OCI-LY1 (cell line): Measurements from ENCODE around the gene EEF1AKMT2.

ENCODE experiments used
- H2AFZ ChIP-seq: fragments of 200-600 bp; sonication (generic), shearing (Covaris generic); 2 replicates; pipeline ENCODE4 v1.6.0; 2014; ENCODE audit warnings: antibody characterized with exemption, mild to moderate bottlenecking, low read length
- H3F3A ChIP-seq: fragments of 200-600 bp; sonication (generic), shearing (Covaris generic); 2 replicates; pipeline ENCODE4 v1.6.0; 2014; ENCODE audit warnings: mild to moderate bottlenecking, antibody characterized with exemption, low read length, moderate library complexity; ENCODE audit not compliant: insufficient read depth
- H3K27ac ChIP-seq: fragments of 200-600 bp; sonication (generic); 2 replicates; pipeline ENCODE4 v1.5.1; 2014; ENCODE audit warnings: low read length, mixed run types, mild to moderate bottlenecking, low read depth; ENCODE audit not compliant: poor library complexity, severe bottlenecking
- H3K27me3 ChIP-seq: fragments of 200-600 bp; sonication (generic); 2 replicates; pipeline ENCODE4 v1.6.0; 2014; ENCODE audit warnings: antibody characterized with exemption, mild to moderate bottlenecking, low read length, moderate library complexity; ENCODE audit not compliant: insufficient read depth
- H3K36me3 ChIP-seq: fragments of 200-600 bp; sonication (generic); 2 replicates; pipeline ENCODE4 v1.6.1; 2014; ENCODE audit warnings: mild to moderate bottlenecking, antibody characterized with exemption, low read length, moderate library complexity, mixed read lengths; ENCODE audit not compliant: insufficient read depth
- H3K4me1 ChIP-seq: fragments of 200-600 bp; sonication (generic); 2 replicates; pipeline ENCODE4 v1.5.1; 2014; ENCODE audit warnings: mild to moderate bottlenecking, low read length, moderate library complexity; ENCODE audit not compliant: insufficient read depth, severe bottlenecking
- H3K4me2 ChIP-seq: fragments of 200-600 bp; sonication (generic), shearing (Covaris generic); 2 replicates; pipeline ENCODE4 v1.6.1; 2014; ENCODE audit warnings: low read length
- H3K4me3 ChIP-seq: fragments of 200-600 bp; sonication (generic); 2 replicates; pipeline ENCODE4 v1.5.1; 2014; ENCODE audit warnings: low read length, low read depth, mild to moderate bottlenecking, mixed read lengths; ENCODE audit not compliant: poor library complexity, severe bottlenecking
- H3K79me2 ChIP-seq: fragments of 200-600 bp; shearing (Covaris generic); 2 replicates; pipeline ENCODE4 v1.6.1; 2016; ENCODE audit warnings: mixed run types, low read length, mixed read lengths; ENCODE audit not compliant: insufficient read depth
- H3K9ac ChIP-seq: fragments of 200-600 bp; sonication (generic), shearing (Covaris generic); 2 replicates; pipeline ENCODE4 v1.6.1; 2014; ENCODE audit warnings: mild to moderate bottlenecking, low read length, mixed read lengths
- H3K9me2 ChIP-seq: fragments of 200-600 bp; sonication (generic), shearing (Covaris generic); 2 replicates; pipeline ENCODE4 v1.6.1; 2014; ENCODE audit warnings: low read depth, mild to moderate bottlenecking, low read length, mixed read lengths
- H3K9me3 ChIP-seq: fragments of 200-600 bp; shearing (Covaris generic); 2 replicates; pipeline ENCODE4 v1.6.1; 2014; ENCODE audit warnings: low read length, mixed read lengths
- H4K20me1 ChIP-seq: fragments of 200-600 bp; sonication (generic), shearing (Covaris generic); 2 replicates; pipeline ENCODE4 v1.6.0; 2016; ENCODE audit warnings: mild to moderate bottlenecking, low read length; ENCODE audit not compliant: insufficient read depth
- CTCF ChIP-seq: fragments of 200-600 bp; sonication (generic), shearing (Covaris generic); IDR thresholded peaks from 2 replicates; pipeline ENCODE4 v1.5.1; 2017; ENCODE audit warnings: mild to moderate bottlenecking, antibody characterized with exemption, low read length, moderate library complexity, mixed read lengths
- EZH2 ChIP-seq: fragments of 200-600 bp; sonication (generic), shearing (Covaris generic); IDR thresholded peaks from 2 replicates; pipeline ENCODE4 v1.8.0; 2017; ENCODE audit warnings: borderline replicate concordance, mixed run types, mild to moderate bottlenecking, antibody characterized with exemption, low read length, moderate library complexity, mixed read lengths

The EEF1AKMT2 gene

DNA sequence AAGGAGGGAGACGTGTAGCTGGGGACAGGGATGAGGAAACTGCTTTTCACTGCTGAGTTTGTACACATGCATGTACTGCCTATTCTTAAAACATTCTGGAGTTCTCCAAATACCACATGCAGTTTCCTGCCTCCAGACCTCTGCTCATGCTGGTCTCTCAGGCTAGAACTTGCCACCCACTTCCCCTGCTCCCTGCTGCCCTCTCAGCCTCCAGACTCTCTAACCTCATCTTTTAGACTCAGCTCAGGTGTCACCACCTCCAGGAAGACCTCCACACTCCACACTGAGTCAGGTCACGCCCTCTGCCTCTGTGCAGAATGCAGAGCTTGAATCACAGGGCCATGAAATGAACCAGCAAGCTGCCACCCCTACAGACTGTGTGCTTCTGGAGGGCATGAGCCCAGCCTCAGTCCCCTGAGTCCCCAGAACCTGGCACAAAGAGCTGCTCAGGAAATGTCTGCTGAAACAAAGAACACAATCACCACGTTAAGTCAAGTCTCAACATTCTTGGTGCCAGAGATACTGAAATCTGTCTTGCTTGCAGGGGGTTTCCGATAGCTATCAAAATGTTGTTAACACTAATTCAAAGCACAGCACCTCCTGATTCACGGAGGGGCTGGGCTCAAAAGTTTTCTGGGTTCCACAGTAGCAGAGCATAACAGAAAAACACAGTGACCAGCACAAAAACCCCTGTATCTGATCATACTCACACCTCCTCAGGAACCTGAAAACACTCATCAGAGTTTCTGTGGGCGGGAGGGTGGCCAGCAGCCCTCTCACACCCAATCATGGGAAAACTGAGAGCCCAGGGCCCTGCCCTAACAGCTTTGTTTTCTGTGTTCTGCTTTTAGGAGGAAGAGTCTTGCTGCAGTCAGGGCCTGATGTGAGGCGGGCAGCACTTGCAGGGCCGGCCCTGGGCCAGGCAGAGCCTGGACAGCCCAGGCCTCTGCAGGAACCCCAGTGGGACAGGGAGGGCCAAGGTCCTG is 68.6 kb downstream of the EEF1AKMT2 start:
- no peaks in the 10 kb centered on the region for H3K9me3 ChIP-seq

DNA sequence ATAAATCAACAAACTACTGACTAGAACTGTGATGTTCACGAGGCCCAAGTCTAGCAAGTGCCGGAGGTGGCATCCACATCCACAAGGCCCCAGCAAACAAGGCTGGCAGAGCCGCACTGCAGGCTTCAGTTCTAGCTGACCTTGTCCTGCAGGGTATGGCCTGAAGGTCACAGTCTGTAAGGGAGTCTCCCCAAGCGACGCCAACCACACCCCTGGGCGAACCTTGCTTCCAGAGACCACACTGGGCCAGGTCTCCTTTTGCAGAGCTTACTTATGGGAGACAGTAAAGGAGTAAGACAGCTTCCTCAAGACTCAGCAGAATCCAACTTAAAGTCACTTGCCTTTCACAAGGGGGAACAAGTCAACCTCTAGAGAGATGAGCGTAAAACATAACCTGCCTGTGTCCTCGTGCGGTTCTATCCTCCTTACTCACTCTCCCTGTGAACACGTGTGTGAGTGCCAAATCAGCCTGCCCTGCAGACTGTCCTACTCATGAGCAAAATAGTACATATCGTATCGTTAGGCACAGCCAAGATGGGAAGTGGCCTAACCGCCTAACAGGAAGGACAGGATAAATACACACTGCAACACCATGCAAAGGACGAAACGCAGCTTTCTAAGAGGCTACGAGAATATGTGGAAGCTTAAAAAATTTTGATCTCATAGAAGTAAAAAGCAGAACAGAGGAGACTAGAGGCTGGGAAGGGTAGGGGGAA is 70.2 kb downstream of the EEF1AKMT2 start:
- peaks cover 33% of the 10 kb centered on the region for H3K36me3 ChIP-seq
- 0 out of 2 replicates have a peak, but pooled peaks cover 4% of the 10 kb centered on the region for H3F3A ChIP-seq
- no peaks in the 10 kb centered on the region for H3K9me2 ChIP-seq
- peaks cover 90% of the 10 kb centered on the region for H3K4me1 ChIP-seq
- peak overlapping the region; percentile 11; the same call in 1 of the 2 replicates for H3K4me2 ChIP-seq
- H3K4me3 ChIP-seq = no peak overlapping the region
- no peak overlapping the region for H2AFZ ChIP-seq
- TF ChIP-seq CTCF = no peak
- TF ChIP-seq EZH2 = no peak
- H3K27ac ChIP-seq = peak overlapping the region; percentile 77
- H3K27me3 ChIP-seq = no peaks in the 10 kb centered on the region
- H3K79me2 ChIP-seq = peaks cover 44% of the 10 kb centered on the region
- H3K9ac ChIP-seq = no peak overlapping the region; the same call in 1 of the 2 replicates
- no peaks in the 10 kb centered on the region for H4K20me1 ChIP-seq
- no peaks in the 10 kb centered on the region for H3K9me3 ChIP-seq

More for the DNA sequence above, 68.6 kb downstream of the EEF1AKMT2 start:
- no peaks in the 10 kb centered on the region for H3K27me3 ChIP-seq
- H3K79me2 ChIP-seq = peaks cover 43% of the 10 kb centered on the region
- peaks cover 27% of the 10 kb centered on the region for H3K36me3 ChIP-seq
- peaks cover 100% of the 10 kb centered on the region for H3K4me1 ChIP-seq
- H3K27ac ChIP-seq = peak overlapping the region; percentile 69
- H3K9ac ChIP-seq = peak overlapping the region; percentile 35; the same call in 1 of the 2 replicates
- no peaks in the 10 kb centered on the region for H3K9me2 ChIP-seq
- H3K4me3 ChIP-seq = peak overlapping the region; percentile 9
- TF ChIP-seq EZH2 (no peak), CTCF (no peak)
- no peak overlapping the region for H2AFZ ChIP-seq
- H4K20me1 ChIP-seq = no peaks in the 10 kb centered on the region
- H3K4me2 ChIP-seq = peak overlapping the region; percentile 37; the same call in 1 of the 2 replicates
- H3F3A ChIP-seq = 0 out of 2 replicates have a peak, but pooled peaks cover 4% of the 10 kb centered on the region

DNA sequence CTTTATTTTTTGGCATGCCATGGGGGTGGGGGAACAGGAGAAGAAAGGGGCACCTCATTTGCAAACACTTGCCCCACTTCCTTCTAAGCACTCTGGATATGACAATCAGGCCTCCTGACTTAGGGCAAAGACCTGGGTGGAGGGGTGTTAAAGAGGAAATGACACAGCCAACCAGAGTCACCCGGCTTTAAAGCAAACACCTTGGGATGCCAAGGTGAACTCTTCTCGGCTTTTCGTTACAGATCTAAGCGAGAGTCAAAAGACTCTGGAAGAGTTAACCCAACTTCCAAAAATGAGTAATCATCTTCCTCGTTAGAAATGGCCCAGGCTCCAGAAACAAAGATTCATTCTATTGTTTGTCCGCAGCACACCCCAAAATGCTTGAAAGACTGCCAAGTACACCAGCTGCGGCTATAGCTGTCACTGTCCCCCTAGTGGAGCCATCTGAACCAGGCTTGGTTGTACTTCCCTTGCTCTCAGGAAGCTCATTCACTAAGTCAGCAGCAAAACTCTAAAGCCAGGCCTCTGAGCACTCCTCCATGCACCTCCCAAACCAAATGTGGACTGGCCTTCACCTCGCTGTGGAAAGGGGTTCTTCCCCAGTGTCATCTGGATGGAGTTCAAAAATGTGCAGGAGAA is 72.4 kb downstream of the EEF1AKMT2 start:
- H3K79me2 ChIP-seq = peaks cover 49% of the 10 kb centered on the region
- TF ChIP-seq EZH2 (no peak), CTCF (peak; percentile 66)
- peak overlapping the region; percentile 77 for H3K27ac ChIP-seq

More for the DNA sequence above, 72.4 kb downstream of the EEF1AKMT2 start:
- Histone ChIP-seq H3K9me3 (no peaks in the 10 kb centered on the region), H4K20me1 (no peaks in the 10 kb centered on the region), H3K4me2 (peak overlapping the region; percentile 44), H2AFZ (no peak overlapping the region), H3K27me3 (no peaks in the 10 kb centered on the region), H3K4me3 (peak overlapping the region; percentile 29), H3K9ac (peak overlapping the region; percentile 11; the same call in 1 of the 2 replicates), H3F3A (0 out of 2 replicates have a peak, but pooled peaks cover 4% of the 10 kb centered on the region), H3K4me1 (peaks cover 81% of the 10 kb centered on the region), H3K9me2 (no peaks in the 10 kb centered on the region), H3K36me3 (peaks cover 29% of the 10 kb centered on the region)
